ENCODE data around the gene OTOP3.
"Not testable (repeated sequence)": the region's sequence is repeated elsewhere in the genome, so short reads cannot be mapped to it uniquely, and the experiment has no call there.

The OTOP3 gene

DNA sequence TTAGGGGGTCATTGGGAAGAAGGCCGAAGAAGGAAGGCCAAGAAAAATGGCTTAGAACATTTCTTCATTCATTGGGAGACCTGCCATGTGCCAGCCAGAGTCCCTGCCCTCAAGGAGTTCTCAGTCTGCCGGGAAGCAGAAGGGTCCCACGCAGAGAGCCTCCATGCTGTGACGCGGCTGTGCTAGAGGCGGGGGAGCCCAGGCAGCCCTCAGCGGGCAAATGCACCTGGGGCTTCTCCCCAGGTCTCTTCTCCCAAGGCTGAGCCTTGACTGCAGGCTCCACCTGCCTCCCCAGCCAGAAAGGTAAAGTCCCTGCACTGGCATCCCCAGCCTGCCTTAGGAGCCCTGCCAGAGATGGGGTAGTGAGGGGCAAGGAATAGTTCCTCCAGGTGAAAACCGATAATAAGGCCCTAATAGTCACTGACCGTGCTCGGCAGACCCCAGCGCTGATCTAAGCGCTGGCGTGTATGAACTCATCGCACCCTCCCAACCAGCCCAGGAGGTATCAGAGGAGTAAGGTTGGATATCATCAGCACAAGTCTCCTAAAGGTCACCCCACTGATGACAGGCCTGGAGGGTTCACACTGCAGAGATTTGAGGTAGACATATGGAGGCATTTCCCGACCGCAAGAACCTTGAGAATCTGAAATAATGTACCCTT lies 45.8 kb downstream of the OTOP3 start:
- no peak for DNase-seq (ENCODE audit: low read depth in 1 of 2, low spot score in 1 of 2)

DNA sequence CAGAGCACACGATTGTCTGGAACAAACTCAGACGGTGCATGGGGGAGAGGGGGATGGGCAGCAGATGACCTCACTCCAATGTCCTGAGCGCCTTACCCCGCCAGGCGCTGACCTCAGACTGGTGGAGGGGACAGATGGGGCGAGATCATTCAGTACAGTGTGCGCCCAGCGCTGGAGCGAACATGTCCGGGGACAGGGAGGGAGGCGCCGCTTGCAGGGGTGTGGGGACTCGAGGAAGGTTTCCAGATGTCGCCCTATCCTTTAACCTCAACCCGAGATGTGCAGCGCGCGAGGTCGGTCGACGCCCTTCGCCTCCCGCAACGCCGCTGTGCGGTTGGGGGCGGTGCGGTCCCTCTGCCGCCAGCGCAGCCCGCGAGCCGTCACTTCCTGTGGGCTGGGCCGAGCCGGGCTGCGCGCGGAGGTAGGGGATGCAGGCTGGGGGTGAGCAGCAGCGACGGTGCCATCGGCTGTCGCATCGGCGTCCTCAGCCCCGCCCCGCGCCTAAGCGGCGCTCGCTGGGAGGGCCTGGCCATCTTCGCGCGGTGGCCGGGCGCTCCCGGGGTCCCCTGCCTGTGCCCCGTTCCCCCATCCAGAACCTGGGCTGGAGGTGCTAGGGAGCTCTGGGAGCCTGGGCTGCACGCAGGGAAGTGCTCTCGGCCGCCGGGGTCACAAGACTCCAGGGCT lies 46.4 kb downstream of the OTOP3 start:
- DNase-seq (ENCODE audit: low read depth in 1 of 2, low spot score in 1 of 2) = peak; percentile 61 to 76

DNA sequence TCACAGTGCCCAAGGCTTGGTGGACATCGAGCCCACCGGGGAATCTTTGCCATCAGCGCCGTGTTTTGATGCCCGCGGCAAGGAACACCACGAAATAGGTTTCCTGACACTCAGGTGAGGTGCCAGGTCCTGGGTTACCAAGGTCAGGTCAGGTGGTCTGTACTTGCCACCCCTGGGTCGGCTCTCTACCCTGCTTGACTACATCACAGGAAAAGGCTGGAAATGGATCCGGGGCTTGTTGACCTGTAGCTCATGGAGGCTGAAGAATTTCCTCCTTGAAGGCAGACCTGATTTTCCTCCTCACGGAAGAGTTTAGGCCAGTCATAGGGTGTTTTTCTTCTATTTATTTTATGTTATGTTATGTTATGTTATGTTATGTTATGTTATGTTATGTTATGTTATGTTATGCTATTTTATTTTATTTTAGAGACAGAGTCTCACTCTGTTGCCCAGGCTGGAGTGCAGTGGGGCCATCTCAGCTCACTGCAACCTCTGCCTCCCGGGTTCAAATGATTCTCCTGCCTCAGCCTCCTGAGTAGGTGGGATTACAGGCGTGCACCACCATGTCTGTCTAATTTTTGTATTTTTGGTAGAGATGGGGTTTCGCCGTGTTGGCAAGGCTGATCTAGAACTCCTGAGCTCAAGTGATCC lies 47.1 kb downstream of the OTOP3 start:
- not testable (repeated sequence) for DNase-seq (ENCODE audit: low read depth in 1 of 2, low spot score in 1 of 2)

DNA sequence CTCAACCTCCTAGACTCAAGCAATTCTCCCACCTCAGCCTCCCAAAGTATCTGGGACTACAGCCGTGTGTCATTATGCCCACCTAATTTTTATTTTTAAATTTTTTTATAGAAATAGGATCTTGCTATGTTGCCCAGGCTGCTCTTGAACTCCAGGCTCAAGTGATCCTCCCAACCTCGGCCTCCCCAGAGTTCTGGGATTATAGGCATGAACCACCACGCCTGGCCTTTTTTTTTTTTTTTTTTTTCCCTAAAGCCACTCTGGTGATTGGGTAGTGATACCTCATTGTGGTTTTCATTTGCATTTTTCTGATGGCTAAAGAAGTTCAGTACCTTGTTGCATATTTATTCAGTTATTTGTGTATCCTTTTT lies 50.5 kb downstream of the OTOP3 start:
- no peak for DNase-seq (ENCODE audit: low read depth in 1 of 2, low spot score in 1 of 2)

DNA sequence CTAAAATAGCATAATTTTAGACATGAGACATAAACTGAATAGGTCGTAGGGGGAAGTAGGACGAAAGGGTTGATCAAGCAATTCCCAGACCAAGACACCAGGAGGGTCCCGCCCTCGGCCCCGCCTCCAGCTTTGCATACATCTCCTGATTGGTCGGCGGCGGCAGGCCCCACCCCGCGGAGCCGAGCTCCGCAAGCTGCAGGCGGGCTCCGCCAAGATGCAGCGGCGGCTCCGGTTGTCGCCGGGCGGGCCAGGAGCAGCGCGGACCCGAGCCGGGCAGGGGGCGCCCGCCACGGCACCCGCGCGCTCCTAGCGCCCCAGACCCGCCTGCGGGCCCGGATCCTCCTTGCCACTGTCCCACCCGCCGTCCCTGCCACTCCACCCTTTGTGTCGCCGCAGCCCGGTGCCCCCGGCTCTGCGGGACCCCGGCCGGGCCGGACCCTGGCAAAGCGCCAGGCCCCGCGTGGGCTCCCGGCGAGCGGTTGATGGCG lies 51.8 kb downstream of the OTOP3 start, which contains the start of gene CDR2L:
CDR2L (plus strand) TSS at position 215 of the 491 bp plus-strand sequence. CDS start 412 bp downstream, outside the sequence.
- peak; percentile 84 to 86 for DNase-seq (ENCODE audit: low read depth in 1 of 2, low spot score in 1 of 2)

DNA sequence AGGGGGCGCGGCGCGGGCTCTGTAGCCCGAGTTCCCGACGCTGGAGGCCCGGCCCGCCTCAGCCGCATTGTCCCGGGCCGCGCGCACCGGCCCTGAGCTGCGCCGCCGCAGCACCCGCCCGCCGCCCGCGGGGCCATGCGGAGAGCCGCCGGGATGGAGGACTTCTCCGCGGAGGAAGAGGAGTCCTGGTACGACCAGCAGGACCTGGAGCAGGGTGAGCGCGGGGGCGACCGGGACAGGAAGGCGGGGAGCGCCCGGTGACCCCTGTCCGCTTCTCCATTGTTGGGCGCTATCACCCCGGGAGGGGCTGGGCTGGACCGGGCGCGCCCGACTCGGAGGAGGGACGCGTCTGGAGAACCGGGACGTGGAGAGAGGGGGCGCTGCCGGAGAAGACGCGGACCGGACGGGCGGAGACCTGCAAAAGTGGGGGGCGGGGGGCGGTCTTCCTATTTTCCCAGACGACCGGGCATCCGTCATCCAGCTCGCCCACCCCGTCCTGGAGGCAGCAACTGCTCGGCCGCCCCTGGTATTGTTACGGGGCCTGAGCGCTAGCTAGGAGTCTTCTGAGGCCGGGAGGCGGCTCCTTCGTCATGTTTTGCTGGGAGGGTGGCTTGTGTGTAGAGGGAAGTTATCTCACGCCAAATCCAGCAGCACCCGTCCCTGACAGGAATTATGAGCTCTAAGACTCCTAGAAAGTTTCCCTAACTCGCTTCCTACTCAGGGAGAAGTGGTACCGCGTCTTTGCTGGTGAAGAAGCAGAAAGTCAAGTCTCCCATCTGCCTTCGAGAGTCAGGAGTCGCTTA lies 52.4 kb downstream of the OTOP3 start:
- no peak for DNase-seq (ENCODE audit: low read depth in 1 of 2, low spot score in 1 of 2)

DNA sequence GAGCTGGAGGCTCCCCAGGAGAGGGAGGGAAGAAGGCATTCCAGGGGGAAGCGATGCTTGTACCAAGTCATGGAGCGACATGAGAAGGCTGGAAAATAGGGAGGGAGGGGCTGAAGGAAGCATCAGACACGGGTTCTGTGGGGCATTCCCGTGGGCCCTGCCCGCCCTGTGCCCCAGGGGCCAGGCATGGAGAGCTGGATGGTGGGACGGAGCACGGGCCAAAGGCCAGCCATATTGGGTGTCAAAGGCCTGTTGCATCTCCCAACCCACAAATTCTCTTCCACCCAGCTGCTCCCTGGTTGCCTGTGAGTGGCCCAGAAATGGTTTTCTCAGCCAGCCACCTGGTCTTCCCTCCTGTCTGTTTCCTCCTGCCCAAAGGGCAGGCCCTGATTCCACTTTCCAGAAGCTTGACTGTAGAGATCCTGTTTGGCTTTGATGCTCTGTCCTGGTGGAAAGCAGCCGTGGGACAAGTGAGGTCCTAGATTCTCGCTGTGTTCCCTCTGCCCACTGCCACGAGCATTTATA lies 54.9 kb downstream of the OTOP3 start:
- no peak for DNase-seq (ENCODE audit: low read depth in 1 of 2, low spot score in 1 of 2)

DNA sequence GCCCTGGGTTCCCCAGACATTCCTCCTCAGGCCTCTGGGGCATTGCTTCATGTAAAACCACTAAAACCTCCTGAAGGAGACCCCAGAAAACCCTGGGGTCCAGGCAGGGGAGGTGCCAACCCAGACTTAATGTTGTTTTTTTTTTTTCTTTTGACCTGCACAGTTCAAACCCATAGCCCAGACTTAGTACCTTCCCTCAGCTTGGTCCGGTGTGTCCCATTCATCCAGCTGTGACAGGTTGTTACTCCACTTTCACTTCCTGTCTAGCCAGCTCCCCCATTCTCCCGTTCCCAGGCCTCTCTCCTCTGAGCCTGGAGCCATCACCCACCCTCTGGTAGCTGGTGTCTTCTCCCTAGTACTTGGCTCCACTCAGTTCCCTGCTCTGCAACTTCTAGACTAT lies 56.5 kb downstream of the OTOP3 start:
- DNase-seq (ENCODE audit: low read depth in 1 of 2, low spot score in 1 of 2) = no peak

DNA sequence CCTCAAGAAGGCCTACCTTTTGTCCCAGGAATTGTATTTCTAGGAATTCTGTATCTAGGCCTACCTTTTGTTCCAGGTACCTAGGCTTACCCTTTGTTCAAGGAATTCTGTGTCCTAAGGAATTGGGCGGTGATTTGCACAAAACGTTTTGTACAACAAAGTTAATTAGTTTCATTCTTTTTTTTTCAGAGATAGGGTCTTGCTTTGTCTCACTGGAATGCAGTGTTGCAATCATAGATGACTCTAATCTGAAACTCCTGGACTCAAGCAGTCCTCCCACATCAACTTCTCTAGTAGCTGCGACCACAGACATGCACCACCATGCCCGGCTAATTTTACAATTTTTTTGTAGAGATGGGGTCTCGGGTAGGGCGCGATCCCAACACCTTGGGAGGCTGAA lies 58.7 kb downstream of the OTOP3 start:
- DNase-seq (ENCODE audit: low read depth in 1 of 2, low spot score in 1 of 2) = no peak

DNA sequence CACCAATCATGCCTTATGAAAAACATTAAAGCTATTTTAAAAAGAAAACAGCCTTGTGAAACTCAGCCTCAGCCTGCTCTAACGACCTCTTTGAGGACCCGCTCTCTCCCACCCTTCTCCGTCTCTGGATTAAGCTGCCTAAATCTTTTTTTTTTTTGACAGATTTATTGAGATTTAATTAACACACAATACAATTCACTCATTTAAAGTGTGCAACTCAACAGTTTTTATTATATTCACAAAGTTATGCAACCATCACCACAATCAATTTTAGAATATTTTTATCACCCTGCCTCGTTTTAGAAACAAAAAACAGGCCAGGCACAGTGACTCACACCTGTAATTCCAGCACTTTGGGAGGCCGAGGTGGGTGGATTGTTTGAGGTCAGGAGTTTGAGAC lies 60.1 kb downstream of the OTOP3 start:
- DNase-seq (ENCODE audit: low read depth in 1 of 2, low spot score in 1 of 2) = no peak

DNA sequence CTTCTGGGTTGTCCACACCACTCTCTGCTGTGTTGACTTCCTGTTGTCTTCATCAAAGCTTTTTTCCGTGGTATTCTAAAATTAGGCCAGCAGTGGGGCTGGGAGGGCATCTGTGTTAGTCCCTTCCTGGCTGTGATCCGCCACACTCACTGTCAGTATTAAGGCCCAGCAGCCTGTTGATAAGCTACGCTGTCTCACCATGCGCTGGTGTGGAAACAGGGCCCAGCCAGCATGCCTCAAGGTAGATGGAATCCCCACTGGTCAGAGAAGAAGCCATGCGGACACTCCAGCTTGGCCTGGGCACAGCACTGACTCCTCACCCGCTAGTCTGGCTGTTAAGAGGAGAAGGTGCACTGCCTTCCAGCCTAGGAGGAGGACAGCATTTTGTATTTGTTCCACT lies 63.1 kb downstream of the OTOP3 start:
- DNase-seq (ENCODE audit: low read depth in 1 of 2, low spot score in 1 of 2) = no peak

DNA sequence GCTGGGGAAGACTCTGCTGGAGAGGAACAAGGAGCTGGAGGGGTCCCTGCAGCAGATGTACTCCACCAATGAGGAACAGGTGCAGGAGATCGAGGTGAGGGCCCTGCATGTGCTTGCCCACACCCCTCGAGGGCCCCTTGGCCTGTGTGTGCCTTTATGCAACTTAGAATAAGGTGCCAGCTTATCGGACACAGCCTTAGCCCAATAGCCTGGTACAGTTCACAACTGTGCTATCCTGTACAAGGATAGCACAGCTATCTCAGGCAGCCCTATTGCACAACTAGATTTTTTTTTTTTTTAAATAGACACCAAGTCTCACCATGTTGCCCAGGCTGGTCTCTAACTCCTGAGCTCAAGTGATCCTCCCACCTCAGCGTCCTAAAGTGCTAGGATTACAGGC lies 63.8 kb downstream of the OTOP3 start:
- DNase-seq (ENCODE audit: low read depth in 1 of 2, low spot score in 1 of 2) = no peak
